ENCODE measurements around the gene IL3. TPM values are rescaled to one million over a fixed set of nuclear protein-coding genes. Genes with fewer than 3 reads are reported as not detected.

IL3 gene
- total and polyA plus RNA-seq, 9 of the 15 experiments (the other 6 are each of a cell fraction or from before 2014, with no cell fraction given), result not detected

DNA sequence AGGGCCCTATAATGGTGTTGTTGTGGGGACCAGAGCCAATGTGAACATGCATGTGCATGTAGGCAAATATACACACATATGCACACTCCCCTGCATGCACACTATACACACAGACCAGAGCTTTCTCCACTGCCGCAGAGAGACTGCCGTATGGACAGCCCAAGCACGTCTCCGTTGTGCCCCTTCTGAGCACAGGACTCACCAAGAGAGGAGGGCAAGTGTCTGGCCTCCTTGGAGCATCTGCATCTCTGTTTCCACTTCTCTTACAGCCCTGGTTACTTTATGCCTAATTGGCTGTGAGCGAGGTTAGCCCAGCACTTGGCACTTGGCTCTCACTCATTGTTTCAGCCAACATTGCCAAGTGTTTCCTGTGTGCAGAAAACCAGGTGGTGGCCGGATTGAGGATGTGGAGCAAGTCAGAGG is 43.5 kb downstream of the IL3 start (continued):
- 0 out of 2 replicates have a peak, but pooled peaks have one; percentile 36 for TF ChIP-seq CREB3 (tag; conservative IDR thresholded peaks at IDR 0.05; ENCODE audit: low read depth)

- POLR2A ChIA-PET, result interaction anchor here (0.6 kb wide), 1 partner anchor 55 kb away, joined by 3 read pairs; no protein-coding TSS in a partner anchor
- no peak for FAIRE-seq
- DNase-seq (ENCODE audit: extremely low read depth in 1 of 4, low spot score in 3 of 4), result no peak
- no TSS peak for BruUV-seq (replicated peaks)
- no peaks in the 10 kb centered on the region for H3K27me3 ChIP-seq (ENCODE audit: control insufficient read depth in 2 of 2, insufficient read depth in 2 of 2, low read length in 2 of 2)
- H3K36me3 ChIP-seq (ENCODE audit: control insufficient read depth, insufficient read depth, low read length), result no peaks in the 10 kb centered on the region; the same call in 2 of the 3 replicates
- in situ Hi-C loops (cut with MboI), result no loop called here
- peak; percentile 64 for TF ChIP-seq CBFA2T3 (IDR thresholded peaks at IDR 0.05)
- no peak for TF ChIP-seq MYNN (IDR thresholded peaks at IDR 0.05)
- TF ChIP-seq MYNN (CRISPR knock-in tag; IDR thresholded peaks at IDR 0.05), result no peak
- TF ChIP-seq, protein P1, sequence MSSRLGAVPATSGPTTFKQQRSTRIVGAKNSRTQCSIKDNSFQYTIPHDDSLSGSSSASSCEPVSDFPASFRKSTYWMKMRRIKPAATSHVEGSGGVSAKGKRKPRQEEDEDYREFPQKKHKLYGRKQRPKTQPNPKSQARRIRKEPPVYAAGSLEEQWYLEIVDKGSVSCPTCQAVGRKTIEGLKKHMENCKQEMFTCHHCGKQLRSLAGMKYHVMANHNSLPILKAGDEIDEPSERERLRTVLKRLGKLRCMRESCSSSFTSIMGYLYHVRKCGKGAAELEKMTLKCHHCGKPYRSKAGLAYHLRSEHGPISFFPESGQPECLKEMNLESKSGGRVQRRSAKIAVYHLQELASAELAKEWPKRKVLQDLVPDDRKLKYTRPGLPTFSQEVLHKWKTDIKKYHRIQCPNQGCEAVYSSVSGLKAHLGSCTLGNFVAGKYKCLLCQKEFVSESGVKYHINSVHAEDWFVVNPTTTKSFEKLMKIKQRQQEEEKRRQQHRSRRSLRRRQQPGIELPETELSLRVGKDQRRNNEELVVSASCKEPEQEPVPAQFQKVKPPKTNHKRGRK (tag; IDR thresholded peaks at IDR 0.05), result peak; percentile 32; the same call in 1 of the 2 replicates
- TF ChIP-seq MEIS2 (IDR thresholded peaks at IDR 0.05; ENCODE audit: partially characterized antibody), result peak; percentile 11
- TF ChIP-seq, protein P2, sequence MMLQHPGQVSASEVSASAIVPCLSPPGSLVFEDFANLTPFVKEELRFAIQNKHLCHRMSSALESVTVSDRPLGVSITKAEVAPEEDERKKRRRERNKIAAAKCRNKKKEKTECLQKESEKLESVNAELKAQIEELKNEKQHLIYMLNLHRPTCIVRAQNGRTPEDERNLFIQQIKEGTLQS (IDR thresholded peaks at IDR 0.05), result peak; percentile 32
- TF ChIP-seq, protein P2 (CRISPR knock-in tag; conservative IDR thresholded peaks at IDR 0.05), result no peak
- peak; percentile 19; the same call in 1 of the 2 replicates for TF ChIP-seq CBFA2T2 (conservative IDR thresholded peaks at IDR 0.05)
- H4K20me1 ChIP-seq (replicated peaks; ENCODE audit: control insufficient read depth, insufficient read depth, low read length), result peaks cover 8% of the 10 kb centered on the region; the same call in 1 of the 2 replicates
- H3K9me1 ChIP-seq (ENCODE audit: control insufficient read depth, insufficient read depth, low read length), result no peaks in the 10 kb centered on the region
- H2AFZ ChIP-seq (ENCODE audit: low read depth, low read length), result no peak overlapping the region
- no peak overlapping the region for H3K27ac ChIP-seq (ENCODE audit: extremely low read depth, low read depth, low read length)
- no peak for ATAC-seq
- H3K4me3 ChIP-seq, result no peak overlapping the region
- H3K79me2 ChIP-seq (ENCODE audit: control insufficient read depth, insufficient read depth, low read length), result no peaks in the 10 kb centered on the region
- no peak overlapping the region for H3K4me2 ChIP-seq (ENCODE audit: insufficient read depth, low read length)
- CTCF ChIA-PET (ENCODE audit: low intra/inter-chr PET ratio), result no interaction called here
- no peak overlapping the region for H3K9ac ChIP-seq (ENCODE audit: insufficient read depth in 1 of 2, low read depth in 2 of 2, low read length in 2 of 2)
- H3K9me3 ChIP-seq (replicated peaks; ENCODE audit: control insufficient read depth, insufficient read depth, low read depth, low read length), result no peaks in the 10 kb centered on the region
- intact Hi-C loops (cut with micrococcal nuclease), result no loop called here
- H3K4me1 ChIP-seq (replicated peaks in 1 of 2; ENCODE audit: control insufficient read depth in 2 of 2, insufficient read depth in 2 of 2, low read length in 2 of 2), result peaks cover 26 to 49% of the 10 kb centered on the region in 2 experiments
These were observed 44.1 kb downstream of the IL3 start for GRCh38 chr5:132104556-132104955.

Measured in K562 (cell line).